Activated CD8-positive, alpha-beta T cell treated with anti-CD3 and anti-CD28 coated beads for 36 hours (primary cell): ENCODE measurements around the gene TMEM43. TPM values are rescaled to one million over a fixed set of nuclear protein-coding genes. Genes with fewer than 3 reads are reported as not detected.

ENCODE experiments used
- ATAC-seq: fragments of 200-7000 bp; cut with Tn5 transposase; one replicate; pipeline ENCODE4 v1.10.0; 2021; ENCODE audit warnings: mild to moderate bottlenecking, moderate library complexity
- CTCF ChIA-PET: fragments of 350-600 bp; sonication (Branson Sonifier 250); formaldehyde crosslinking; loops from one replicate; lab custom pipeline; 2021; ENCODE audit warnings: antibody characterized with exemption; lab: Charles Lee
- POLR2A ChIA-PET: fragments of 350-600 bp; sonication (Branson Sonifier 250); formaldehyde crosslinking; loops from one replicate; lab custom pipeline; 2021; ENCODE audit warnings: antibody characterized with exemption; lab: Charles Lee
- DNase-seq: peaks from one replicate; pipeline ENCODE4 v3.0.0-alpha.2; 2020
- H3K27ac Mint-ChIP-seq: one replicate; pipeline ENCODE4 v1.8.0; 2021; ENCODE audit warnings: mild to moderate bottlenecking, mixed read lengths
- H3K27me3 Mint-ChIP-seq: one replicate; pipeline ENCODE4 v1.8.0; 2021; ENCODE audit warnings: mixed read lengths
- H3K36me3 Mint-ChIP-seq: one replicate; pipeline ENCODE4 v1.8.0; 2021; ENCODE audit warnings: low read depth, mixed read lengths
- H3K4me1 Mint-ChIP-seq: one replicate; pipeline ENCODE4 v1.8.0; 2021; ENCODE audit warnings: low read depth, mixed read lengths
- H3K4me3 Mint-ChIP-seq: one replicate; pipeline ENCODE4 v1.8.0; 2021; ENCODE audit warnings: mild to moderate bottlenecking, moderate library complexity, mixed read lengths
- H3K9me3 Mint-ChIP-seq: one replicate; pipeline ENCODE4 v1.8.0; 2021; ENCODE audit warnings: mixed read lengths
- intact Hi-C: fragments of 100-400 bp; cut with micrococcal nuclease; formaldehyde crosslinking; loops from one replicate; pipeline ENCODE4 v1.10.0; 2022
- total RNA-seq, 2 experiments: library from RNA; stranded (reverse); gene quantifications; one replicate each; pipeline ENCODE4 v1.2.3, GENCODE V29; 2021
- TF ChIP-seq, protein P1 (sequence below): fragments of 200-600 bp; IDR thresholded peaks from one replicate; pipeline ENCODE4 v1.8.0; 2022; ENCODE audit warnings: antibody characterized with exemption, mild to moderate bottlenecking

TMEM43 gene
- total RNA-seq, 2 experiments from 2014 or later: 19.7 to 20.2 TPM

GRCh38 chr3:14177580-14178246, 52.9 kb downstream of the TMEM43 start:
- H3K36me3 Mint-ChIP-seq: peaks cover 18% of the 10 kb centered on the region
- intact Hi-C loops: loop anchor here (2.0 to 5.0 kb wide), 2 partner anchors 35 to 53 kb away; partner anchors contain the start of genes CHCHD4 and TMEM43
- ATAC-seq (peak; percentile 1), DNase-seq (peak; percentile 9)
- H3K27me3 Mint-ChIP-seq: no peaks in the 10 kb centered on the region
- POLR2A ChIA-PET: interaction anchor here (0.7 to 2.6 kb wide), 13 partner anchors 9 to 474 kb away, joined by 3 to 39 read pairs (median 4); partner anchors contain the start of genes CCDC174, CHCHD4 and TMEM43
- peak overlapping the region; percentile 87 for H3K4me3 Mint-ChIP-seq
- H3K4me1 Mint-ChIP-seq: peaks cover 60% of the 10 kb centered on the region
- H3K9me3 Mint-ChIP-seq: no peaks in the 10 kb centered on the region
- CTCF ChIA-PET: interaction anchor here (0.6 to 3.1 kb wide), 8 partner anchors 11 to 293 kb away, joined by 3 to 21 read pairs (median 3); no protein-coding TSS in a partner anchor
- TF ChIP-seq, protein P1, sequence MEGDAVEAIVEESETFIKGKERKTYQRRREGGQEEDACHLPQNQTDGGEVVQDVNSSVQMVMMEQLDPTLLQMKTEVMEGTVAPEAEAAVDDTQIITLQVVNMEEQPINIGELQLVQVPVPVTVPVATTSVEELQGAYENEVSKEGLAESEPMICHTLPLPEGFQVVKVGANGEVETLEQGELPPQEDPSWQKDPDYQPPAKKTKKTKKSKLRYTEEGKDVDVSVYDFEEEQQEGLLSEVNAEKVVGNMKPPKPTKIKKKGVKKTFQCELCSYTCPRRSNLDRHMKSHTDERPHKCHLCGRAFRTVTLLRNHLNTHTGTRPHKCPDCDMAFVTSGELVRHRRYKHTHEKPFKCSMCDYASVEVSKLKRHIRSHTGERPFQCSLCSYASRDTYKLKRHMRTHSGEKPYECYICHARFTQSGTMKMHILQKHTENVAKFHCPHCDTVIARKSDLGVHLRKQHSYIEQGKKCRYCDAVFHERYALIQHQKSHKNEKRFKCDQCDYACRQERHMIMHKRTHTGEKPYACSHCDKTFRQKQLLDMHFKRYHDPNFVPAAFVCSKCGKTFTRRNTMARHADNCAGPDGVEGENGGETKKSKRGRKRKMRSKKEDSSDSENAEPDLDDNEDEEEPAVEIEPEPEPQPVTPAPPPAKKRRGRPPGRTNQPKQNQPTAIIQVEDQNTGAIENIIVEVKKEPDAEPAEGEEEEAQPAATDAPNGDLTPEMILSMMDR: no peak
- peak overlapping the region; percentile 96 for H3K27ac Mint-ChIP-seq

GRCh38 chr3:14178247-14179113, 53.6 kb downstream of the TMEM43 start, which contains the start of the genes LSM3 and XPC:
Gene LSM3, plus strand, starts transcription at chr3:14178817. Its CDS starts 44 bp downstream, at chr3:14178861.
Gene XPC, minus strand, starts transcription at chr3:14178601. Its CDS starts 33 bp downstream, at chr3:14178568.
- peak; percentile 97 for DNase-seq
- Mint-ChIP-seq H3K27ac (peak within 1 kb of the TSS; percentile 96), H3K9me3 (no peaks in the 10 kb centered on the region), H3K4me1 (peaks cover 57% of the 10 kb centered on the region), H3K4me3 (peak within 1 kb of the TSS; percentile 87), H3K36me3 (peaks cover 22% of the 10 kb centered on the region), H3K27me3 (no peaks in the 10 kb centered on the region)
- ChIA-PET POLR2A (interaction anchor here (0.5 to 2.6 kb wide), 25 partner anchors 8 to 473 kb away, joined by 3 to 39 read pairs (median 3); partner anchors contain the start of genes CCDC174, CHCHD4 and TMEM43), CTCF (interaction anchor here (0.6 to 3.1 kb wide), 10 partner anchors 10 to 293 kb away, joined by 3 to 21 read pairs (median 4); partner anchors contain the start of genes CHCHD4 and TMEM43)
- peak; percentile 98 for ATAC-seq
- intact Hi-C loops: loop anchor here (2.0 to 5.0 kb wide), 2 partner anchors 36 to 54 kb away; partner anchors contain the start of genes CHCHD4 and TMEM43
- TF ChIP-seq, protein P1: no peak

DNA sequence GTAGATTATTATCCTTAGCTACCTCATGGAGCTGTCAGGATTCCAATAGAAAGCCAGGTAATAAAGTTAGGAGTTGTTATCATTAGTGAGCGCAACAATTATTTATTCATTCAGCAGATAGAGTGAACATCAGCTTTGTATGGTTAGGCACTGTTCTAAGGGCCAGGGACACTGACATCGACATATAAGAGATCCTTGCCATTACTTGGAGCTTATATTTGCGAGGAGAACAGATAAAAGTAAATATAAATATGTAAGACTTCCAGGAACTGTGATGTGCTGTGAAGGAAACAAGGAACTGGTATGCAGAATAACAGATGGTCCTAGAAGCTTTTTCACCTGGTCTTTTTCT, 54.2 kb downstream of the TMEM43 start:
- Mint-ChIP-seq H3K9me3 (no peaks in the 10 kb centered on the region), H3K36me3 (peaks cover 28% of the 10 kb centered on the region), H3K27ac (peak overlapping the region; percentile 96), H3K4me3 (peak overlapping the region; percentile 87), H3K27me3 (no peaks in the 10 kb centered on the region), H3K4me1 (peaks cover 60% of the 10 kb centered on the region)
- intact Hi-C loops: loop anchor here (2.0 to 5.0 kb wide), 2 partner anchors 37 to 54 kb away; partner anchors contain the start of genes CHCHD4 and TMEM43
- ATAC-seq: no peak
- no peak for DNase-seq
- TF ChIP-seq, protein P1: no peak
- POLR2A ChIA-PET: interaction anchor here (0.5 to 2.6 kb wide), 23 partner anchors 9 to 473 kb away, joined by 3 to 39 read pairs (median 3); partner anchors contain the start of genes CCDC174, CHCHD4 and TMEM43
- CTCF ChIA-PET: interaction anchor here (1.1 to 3.1 kb wide), 11 partner anchors 9 to 294 kb away, joined by 3 to 21 read pairs (median 4); partner anchors contain the start of genes CHCHD4 and TMEM43

GRCh38 chr3:14179795-14180194, 54.9 kb downstream of the TMEM43 start:
- ATAC-seq (no peak), DNase-seq (no peak)
- ChIA-PET POLR2A (interaction anchor here (0.8 to 2.6 kb wide), 6 partner anchors 10 to 472 kb away, joined by 3 to 39 read pairs (median 4); partner anchors contain the start of genes CCDC174, CHCHD4 and TMEM43), CTCF (interaction anchor here (0.8 to 3.1 kb wide), 6 partner anchors 24 to 283 kb away, joined by 3 to 21 read pairs (median 4); no protein-coding TSS in a partner anchor)
- Mint-ChIP-seq H3K4me3 (peak overlapping the region; percentile 87), H3K4me1 (peaks cover 55% of the 10 kb centered on the region), H3K27ac (peak overlapping the region; percentile 96), H3K9me3 (no peaks in the 10 kb centered on the region), H3K36me3 (peaks cover 28% of the 10 kb centered on the region), H3K27me3 (no peaks in the 10 kb centered on the region)
- intact Hi-C loops: loop anchor here (2.0 to 5.0 kb wide), 2 partner anchors 37 to 55 kb away; partner anchors contain the start of genes CHCHD4 and TMEM43
- TF ChIP-seq, protein P1: no peak
